Ishikawa (cell line): Measurements from ENCODE around the gene FOXI2.

Experiments
- CEBPB ChIP-seq: IDR thresholded peaks from 2 replicates; pipeline ENCODE4 v1.6.1; 2012
- EP300 ChIP-seq: IDR thresholded peaks from 2 replicates; pipeline ENCODE4 v1.6.1; 2012; ENCODE audit warnings: borderline replicate concordance
- FOXM1 ChIP-seq: IDR thresholded peaks from 2 replicates; pipeline ENCODE4 v1.6.1; 2012; ENCODE audit warnings: low read depth, borderline replicate concordance
- RAD21 ChIP-seq: IDR thresholded peaks from 2 replicates; pipeline ENCODE4 v1.6.1; 2012; ENCODE audit warnings: low read depth
- REST ChIP-seq: IDR thresholded peaks from 2 replicates; pipeline ENCODE4 v1.6.1; 2012; ENCODE audit warnings: low read depth, mild to moderate bottlenecking
- TAF1 ChIP-seq: IDR thresholded peaks from 2 replicates; pipeline ENCODE4 v1.6.1; 2012; ENCODE audit warnings: low read depth, mild to moderate bottlenecking
- TCF12 ChIP-seq: IDR thresholded peaks from 2 replicates; pipeline ENCODE4 v1.6.1; 2012; ENCODE audit warnings: low read depth
- TEAD4 ChIP-seq: IDR thresholded peaks from 2 replicates; pipeline ENCODE4 v1.6.1; 2012
- YY1 ChIP-seq: IDR thresholded peaks from 2 replicates; pipeline ENCODE4 v1.6.1; 2012; ENCODE audit warnings: low read depth
- TF ChIP-seq, protein P1 (sequence below): IDR thresholded peaks from 2 replicates; pipeline ENCODE4 v1.6.1; 2012
- TF ChIP-seq, protein P2 (sequence below): IDR thresholded peaks from 2 replicates; pipeline ENCODE4 v1.6.1; 2012

DNA sequence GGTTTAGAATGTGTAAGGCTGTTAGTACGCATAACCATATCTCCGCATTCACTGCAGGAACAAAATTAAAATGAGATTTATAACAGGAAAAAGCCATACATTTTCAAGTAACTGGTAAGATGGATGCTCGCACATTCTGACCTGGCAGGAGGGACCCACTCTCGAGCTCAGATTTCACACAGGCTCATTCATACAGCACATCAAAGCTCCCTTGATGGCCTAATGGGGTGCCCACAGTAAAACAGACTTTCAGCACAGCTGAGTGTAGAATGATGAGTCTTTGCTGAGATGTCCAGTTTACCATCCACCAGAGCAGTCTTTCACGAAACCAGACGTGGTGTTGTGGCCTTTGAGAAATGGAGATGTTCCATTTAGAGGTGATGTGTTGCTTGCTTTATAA lies 8.9 kb downstream of the FOXI2 start:
- TF ChIP-seq EP300 (no peak), YY1 (no peak), RAD21 (no peak), TAF1 (no peak), TCF12 (no peak), TEAD4 (no peak), REST (no peak), CEBPB (no peak), FOXM1 (no peak)
- TF ChIP-seq, protein P1, sequence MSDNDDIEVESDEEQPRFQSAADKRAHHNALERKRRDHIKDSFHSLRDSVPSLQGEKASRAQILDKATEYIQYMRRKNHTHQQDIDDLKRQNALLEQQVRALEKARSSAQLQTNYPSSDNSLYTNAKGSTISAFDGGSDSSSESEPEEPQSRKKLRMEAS = no peak
- TF ChIP-seq, protein P2, sequence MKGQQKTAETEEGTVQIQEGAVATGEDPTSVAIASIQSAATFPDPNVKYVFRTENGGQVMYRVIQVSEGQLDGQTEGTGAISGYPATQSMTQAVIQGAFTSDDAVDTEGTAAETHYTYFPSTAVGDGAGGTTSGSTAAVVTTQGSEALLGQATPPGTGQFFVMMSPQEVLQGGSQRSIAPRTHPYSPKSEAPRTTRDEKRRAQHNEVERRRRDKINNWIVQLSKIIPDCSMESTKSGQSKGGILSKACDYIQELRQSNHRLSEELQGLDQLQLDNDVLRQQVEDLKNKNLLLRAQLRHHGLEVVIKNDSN = no peak
